Measurements from ENCODE around the gene HDAC9.

The HDAC9 gene

GRCh38 chr7:18575622-18576572, 80.3 kb downstream of the HDAC9 start:
- DNase-seq (ENCODE audit: insufficient read length, low spot score) (no peak), FAIRE-seq (no peak)
- TF ChIP-seq, protein P1, sequence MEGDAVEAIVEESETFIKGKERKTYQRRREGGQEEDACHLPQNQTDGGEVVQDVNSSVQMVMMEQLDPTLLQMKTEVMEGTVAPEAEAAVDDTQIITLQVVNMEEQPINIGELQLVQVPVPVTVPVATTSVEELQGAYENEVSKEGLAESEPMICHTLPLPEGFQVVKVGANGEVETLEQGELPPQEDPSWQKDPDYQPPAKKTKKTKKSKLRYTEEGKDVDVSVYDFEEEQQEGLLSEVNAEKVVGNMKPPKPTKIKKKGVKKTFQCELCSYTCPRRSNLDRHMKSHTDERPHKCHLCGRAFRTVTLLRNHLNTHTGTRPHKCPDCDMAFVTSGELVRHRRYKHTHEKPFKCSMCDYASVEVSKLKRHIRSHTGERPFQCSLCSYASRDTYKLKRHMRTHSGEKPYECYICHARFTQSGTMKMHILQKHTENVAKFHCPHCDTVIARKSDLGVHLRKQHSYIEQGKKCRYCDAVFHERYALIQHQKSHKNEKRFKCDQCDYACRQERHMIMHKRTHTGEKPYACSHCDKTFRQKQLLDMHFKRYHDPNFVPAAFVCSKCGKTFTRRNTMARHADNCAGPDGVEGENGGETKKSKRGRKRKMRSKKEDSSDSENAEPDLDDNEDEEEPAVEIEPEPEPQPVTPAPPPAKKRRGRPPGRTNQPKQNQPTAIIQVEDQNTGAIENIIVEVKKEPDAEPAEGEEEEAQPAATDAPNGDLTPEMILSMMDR (IDR thresholded peaks at IDR 0.05; ENCODE audit: insufficient read depth, missing control alignments): no peak

DNA sequence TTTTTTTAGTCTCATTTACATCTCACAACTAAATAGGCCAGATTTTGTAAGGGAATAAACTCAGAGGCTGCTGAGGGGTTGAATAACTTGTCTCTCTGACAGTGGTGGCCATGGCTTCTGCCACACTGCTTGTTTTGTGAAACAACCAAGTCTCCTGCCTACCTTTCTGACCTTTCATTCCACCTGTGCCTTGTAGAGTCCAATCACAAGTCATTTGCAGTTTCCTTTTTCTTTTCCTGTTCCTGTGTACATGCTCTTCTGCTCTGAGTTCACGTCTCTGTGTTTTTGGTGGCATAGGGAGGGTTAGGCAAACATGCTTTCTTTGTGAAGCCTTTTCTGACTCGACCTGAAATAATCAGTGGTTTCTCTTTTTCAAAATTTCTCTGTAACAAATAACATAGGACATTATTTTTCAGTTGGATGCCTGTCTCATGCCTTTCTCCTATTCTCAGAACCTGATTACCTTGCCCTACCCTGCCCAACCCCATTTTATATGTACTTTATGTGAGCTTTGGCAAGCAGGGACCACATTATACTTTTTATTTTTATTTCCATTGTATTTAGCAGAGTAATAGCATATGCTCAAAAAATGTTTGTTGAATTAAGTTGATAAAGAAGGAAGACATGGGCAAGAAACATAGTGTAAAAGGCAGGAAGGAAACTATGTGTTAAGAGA, 81.7 kb downstream of the HDAC9 start:
- no peak for DNase-seq (ENCODE audit: insufficient read length, low spot score)
- TF ChIP-seq, protein P1 (IDR thresholded peaks at IDR 0.05; ENCODE audit: insufficient read depth, missing control alignments): no peak
- no peak for FAIRE-seq

DNA sequence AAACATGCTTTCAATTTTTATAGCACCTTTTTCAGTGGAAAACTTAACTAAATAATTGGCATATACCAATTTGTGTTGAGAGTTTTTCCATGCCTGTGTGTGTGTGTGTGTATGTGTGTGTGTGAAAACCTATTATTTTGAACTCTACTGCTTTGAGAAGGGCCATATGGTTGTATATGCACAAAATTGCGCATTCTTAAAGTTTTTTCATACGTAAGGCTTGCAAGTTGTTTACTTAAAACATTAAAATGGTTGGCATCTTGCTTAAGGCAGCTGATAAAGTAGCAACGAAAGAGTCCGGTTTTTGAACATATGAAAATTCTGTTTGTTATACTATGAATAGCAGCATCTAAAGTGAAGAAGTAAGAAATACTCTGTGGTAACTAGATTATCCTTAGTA, 84.1 kb downstream of the HDAC9 start:
- TF ChIP-seq, protein P1 (IDR thresholded peaks at IDR 0.05; ENCODE audit: insufficient read depth, missing control alignments): no peak
- no peak for DNase-seq (ENCODE audit: insufficient read length, low spot score)
- no peak for FAIRE-seq

DNA sequence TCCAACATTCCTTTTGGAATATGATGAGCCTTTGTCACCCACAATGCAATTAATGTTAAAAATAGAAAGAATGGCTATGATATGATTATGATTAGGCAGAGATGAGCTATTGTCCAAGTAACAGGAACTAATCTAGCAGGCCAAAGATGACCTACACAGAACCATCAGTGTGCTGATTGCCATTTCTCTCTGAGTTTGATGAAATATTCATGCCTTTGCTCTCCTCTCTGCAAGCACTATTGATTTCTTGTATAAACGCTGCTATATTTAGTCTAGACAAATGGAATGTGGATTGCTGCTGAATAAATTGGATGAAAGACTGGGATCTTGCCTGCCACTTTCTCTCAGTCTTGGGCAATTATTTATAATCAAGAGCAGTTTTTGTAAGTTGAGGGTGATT, 85.4 kb downstream of the HDAC9 start:
- DNase-seq (ENCODE audit: insufficient read length, low spot score): no peak
- no peak for FAIRE-seq
- TF ChIP-seq, protein P1 (IDR thresholded peaks at IDR 0.05; ENCODE audit: insufficient read depth, missing control alignments): no peak

- TF ChIP-seq, protein P1 (IDR thresholded peaks at IDR 0.05; ENCODE audit: insufficient read depth, missing control alignments): no peak
- FAIRE-seq (no peak), DNase-seq (ENCODE audit: insufficient read length, low spot score) (no peak)
Measured at GRCh38 chr7:18583305-18583704, 87.8 kb downstream of the HDAC9 start.

DNA sequence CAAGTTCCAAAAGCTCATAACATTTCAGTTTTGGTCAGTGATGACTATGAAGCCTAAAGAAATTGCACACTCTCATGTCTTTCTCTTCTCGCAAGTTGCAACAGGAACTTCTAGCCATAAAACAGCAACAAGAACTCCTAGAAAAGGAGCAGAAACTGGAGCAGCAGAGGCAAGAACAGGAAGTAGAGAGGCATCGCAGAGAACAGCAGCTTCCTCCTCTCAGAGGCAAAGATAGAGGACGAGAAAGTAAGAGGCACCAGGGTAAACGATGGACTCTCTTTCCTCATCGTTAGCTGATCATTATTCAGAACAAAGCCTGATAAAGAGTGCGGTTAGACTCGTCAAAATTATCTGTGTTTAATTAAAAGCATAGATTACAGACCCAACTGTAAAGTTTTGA, 94.7 kb downstream of the HDAC9 start:
- FAIRE-seq (no peak), DNase-seq (ENCODE audit: insufficient read length, low spot score) (no peak)
- TF ChIP-seq, protein P1 (IDR thresholded peaks at IDR 0.05; ENCODE audit: insufficient read depth, missing control alignments): no peak
